Measurements from ENCODE around the gene MTA1.

The MTA1 gene

DNA sequence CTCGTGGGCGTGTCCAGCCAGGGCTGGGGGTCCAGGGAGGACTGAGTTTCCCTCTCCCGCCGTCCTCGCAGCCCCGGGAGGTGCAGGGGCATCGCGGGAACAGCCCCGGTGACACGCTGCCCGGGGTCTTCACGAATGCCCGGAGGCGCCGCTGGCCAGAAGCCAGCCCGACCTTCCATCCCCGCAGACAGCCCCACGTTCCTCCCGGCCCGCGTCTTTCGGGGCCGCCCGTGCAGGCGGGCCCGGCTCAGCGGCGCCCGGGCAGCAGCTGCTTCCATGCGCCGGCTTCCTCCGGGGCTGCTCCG is 70.6 kb downstream of the MTA1 start:
- DNase-seq = no peak

- DNase-seq = peak; percentile 100
Measured at GRCh38 chr14:105490572-105491365, 71.1 kb downstream of the MTA1 start, which contains the start of gene TEDC1. TSS of gene TEDC1 (plus strand) at chr14:105491246. CDS start at chr14:105491376, 130 bp downstream.

GRCh38 chr14:105491366-105491973 is 71.8 kb downstream of the MTA1 start:
- peak; percentile 54 for DNase-seq

DNA sequence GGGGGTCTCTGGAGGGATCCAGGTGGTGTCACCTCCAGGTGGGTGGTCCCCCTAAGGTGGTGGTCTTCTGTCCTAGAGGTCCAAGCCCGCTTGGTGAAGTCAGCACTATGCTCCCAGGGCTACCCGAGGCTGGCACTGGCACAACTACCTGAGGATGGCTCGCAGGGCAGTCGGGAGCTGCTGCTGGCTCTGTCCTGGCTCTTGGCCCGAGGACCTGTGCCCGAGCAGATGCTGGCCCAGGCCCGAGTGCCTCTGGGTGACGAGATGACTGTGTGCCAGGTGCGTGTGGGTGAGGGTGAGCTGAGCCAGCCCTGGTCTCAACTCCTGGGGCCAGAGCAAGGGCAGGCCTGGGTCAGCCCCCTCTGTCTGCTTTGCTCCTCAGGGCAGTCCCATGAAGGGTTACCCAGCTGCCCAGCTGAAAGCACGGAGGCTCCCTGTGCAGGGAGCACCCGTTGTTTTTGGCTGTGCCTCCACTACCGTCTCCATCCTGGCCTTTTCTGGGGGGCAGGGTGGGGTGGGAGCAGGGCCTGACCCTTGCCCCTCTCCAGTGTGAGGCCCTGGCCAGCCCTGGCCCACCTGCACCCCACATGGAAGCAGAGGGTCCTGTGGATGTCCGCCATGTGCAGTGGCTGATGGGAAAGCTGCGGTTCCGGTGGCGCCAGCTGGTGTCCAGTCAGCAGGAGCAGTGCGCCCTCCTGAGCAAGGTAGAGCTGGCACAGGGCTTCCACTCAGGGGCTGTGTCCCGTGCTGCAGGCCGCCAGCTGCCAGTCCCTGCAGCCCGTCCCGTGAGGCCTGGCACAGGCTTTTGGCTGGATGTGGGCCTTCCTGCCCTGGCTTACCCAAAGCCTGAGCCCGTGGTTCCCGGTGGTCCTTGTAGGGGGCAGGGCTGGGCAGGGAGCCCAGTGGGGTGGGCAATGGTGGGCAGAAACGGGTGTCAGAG is 72.7 kb downstream of the MTA1 start:
- DNase-seq = no peak

GRCh38 chr14:105492971-105493871 is 73.6 kb downstream of the MTA1 start:
- no peak for DNase-seq

DNA sequence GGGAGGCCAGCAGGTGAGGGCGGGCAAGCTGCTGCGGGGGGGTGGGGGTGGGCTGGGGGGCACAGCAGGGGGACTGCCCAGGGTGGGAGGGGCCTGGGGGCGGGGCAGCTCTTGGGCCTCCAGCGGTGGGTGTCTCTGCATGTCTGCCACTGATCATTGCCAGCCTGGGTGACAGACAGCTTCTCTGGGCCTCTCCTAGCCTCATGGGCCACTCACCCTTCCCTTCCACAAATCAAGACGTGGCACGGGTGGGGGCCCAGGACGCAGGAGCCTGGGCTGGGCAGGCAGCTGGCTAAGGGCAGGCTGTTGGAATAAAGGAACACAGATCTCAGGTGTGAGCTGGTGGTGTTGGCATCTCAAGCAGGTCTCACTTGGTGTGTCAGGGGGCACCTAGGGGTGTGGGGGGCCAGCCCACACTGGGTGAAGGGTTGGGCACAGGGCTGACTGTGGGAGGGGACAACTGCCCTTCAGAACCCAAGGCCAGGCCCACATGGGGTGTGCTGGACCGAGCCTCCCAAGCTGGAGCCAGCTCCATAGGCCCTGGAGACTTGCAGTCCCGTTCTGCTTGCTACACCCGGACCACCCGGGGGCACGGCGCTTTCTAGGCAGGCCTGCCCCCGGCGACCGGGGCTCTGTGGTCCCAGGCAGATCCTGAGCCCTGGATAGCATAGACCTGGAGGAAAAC is 74.4 kb downstream of the MTA1 start:
- no peak for DNase-seq

GRCh38 chr14:105494606-105494929 is 74.9 kb downstream of the MTA1 start:
- no peak for DNase-seq

DNA sequence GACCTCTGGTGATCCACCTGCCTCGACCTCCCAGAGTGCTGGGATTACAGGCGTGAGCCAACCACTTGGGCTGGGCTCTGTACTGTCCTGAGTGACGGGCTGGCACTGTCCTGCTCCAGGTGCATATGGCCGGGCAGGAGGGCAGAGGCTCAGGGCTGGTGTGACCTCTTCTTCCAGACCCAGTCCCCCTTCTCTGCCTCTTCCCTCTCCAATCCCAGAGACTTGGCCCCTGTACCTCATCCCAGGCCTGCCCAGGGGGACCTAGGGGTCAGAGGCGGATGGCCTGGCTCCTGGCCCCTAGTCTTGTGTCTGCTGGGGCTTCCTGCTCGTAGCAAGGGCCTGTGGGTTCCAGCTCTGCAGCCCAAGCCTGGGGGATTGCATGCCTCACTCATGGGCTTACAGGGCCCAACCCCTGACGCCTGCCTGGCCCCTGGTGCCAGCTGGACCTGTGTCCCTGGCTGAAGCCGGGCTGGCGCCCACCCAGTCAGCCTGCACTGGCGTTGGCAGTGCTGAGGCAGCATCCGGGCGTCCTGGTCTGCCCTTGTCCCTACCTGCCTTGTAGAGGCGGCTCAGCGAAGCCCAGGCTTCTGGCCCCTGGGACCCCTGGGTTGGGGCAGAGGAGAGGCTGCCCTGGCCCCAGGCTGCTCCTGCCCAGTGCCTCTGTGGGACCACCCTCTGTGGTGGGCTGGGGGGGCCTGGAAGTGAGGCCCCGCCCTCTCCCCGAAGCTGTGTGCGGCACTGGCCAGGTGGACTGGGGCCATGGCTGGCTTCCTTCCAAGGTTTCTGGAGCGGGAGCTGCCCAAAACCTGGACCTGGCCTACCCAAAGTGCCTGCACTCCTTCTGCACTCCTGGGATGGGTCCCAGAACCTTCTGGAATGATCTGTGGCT is 75.7 kb downstream of the MTA1 start:
- no peak for DNase-seq

GRCh38 chr14:105495990-105496830 is 76.6 kb downstream of the MTA1 start:
- no peak for DNase-seq

- DNase-seq = no peak
Measured at GRCh38 chr14:105496831-105497591, 77.4 kb downstream of the MTA1 start.

GRCh38 chr14:105497671-105498429 is 78.2 kb downstream of the MTA1 start:
- DNase-seq = no peak

DNA sequence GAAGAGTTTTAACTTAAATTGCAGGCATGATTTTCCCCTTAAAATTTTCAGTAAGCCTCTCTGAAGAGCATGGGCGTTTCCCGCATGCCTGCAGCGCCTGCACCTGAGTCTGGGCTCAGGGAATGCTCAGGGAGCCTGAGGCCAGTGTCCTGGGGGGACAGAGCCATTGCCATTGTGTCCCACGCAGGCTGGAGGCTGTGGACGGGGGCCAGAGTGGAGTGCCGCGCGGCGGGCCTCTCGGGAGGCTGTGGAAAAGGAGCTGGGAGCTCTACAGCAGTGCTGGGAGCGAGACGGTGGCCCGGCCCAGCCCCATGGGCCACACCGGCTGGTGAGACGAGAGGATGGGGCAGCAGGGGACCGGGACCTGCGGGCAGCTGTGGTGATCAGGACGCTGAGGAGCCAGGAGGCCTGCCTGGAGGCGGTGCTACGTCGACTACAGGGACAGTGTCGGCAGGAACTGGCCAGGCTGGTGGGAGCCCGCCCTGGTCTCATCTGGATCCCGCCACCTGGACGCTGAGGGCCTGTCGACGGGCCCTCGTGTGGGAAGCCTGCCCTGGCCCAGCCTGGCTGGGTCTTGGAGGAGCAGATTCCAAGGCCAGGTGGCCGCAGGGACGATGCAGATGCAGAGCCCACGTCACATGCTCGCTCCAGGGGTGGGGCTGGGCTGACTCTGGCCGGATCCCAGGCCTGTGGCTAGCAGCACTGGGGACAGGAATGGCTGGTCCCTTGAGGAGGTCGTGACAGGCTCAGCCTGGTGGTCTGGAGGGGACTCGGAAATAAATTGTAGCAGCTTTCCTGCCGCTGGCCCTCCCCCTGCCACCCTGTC is 79.0 kb downstream of the MTA1 start:
- no peak for DNase-seq

DNA sequence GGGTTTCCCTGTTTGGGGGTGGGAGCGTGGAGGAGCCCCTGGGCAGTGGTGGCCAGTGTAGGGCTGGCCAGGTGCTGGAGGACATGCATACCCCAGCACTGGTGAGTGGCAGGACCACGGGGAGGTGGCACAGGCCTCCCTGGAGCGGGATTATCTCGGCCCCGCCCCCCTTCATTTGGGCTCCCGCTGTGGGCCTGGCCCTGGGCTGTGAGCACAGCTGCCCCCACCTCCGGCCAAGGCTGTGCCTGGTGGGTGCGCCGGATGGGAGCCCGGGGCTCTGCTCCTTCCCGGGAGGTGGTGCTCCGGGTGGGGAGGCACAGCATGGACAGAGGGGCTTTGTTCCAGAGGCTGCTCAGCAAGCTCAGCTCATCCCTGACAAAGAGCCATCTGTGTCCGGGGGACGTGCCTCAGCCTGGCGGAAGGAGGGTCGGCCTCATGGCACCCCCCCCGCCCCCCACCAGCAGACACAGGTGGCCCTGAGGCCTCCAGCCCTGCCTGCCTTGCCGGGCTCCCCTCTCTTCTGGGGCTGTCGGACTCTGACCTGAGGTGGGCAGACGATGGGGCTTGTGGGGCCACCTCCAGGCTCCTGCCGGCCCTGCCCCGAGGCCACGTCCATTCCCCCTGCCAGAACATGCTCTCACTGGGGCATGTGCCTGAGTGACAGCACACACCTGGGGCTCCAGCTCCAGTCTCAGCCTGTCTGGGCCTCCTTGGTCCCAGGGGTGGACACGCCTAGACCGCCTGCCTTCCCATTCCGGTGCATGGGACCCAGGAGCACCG is 79.8 kb downstream of the MTA1 start:
- DNase-seq = no peak

DNA sequence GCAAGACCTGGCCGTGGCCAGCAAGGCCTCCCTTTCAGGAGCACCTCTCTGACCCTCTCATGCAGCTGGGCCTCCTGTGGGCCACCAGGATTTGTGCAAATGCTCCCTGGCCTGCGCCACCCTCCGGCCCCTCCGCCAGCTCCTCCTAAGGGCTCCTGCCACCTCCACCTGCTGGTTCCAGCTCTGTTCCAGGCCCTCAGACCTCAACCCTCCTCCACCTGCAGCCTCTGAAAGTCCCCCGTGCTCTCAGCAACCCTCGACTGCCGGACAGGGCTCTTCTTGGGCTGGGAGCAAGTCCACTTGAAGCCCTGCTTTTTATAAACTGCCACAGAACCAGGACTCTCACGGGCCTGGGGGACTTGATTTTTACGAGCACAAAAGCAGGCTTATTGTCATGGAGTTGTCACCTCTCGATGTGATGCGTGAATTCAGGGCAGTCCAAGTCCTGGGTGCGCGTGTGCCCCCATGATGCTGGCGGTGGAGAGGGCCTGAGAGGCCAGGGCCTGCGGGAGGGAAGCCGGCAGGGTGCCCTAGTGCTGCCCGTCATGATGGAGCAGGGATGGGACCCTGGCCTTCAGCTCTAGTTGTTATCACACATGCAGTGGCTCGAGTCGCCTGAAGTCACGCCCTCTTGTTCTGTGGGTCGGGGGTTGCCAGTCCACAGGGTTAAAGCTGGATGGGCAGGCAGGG is 80.6 kb downstream of the MTA1 start:
- no peak for DNase-seq

GRCh38 chr14:105500726-105501101 is 81.1 kb downstream of the MTA1 start:
- no peak for DNase-seq
